Globus pallidus (tissue), 1 donor: ENCODE measurements around the gene DNAJB8.

Experiments
- DNase-seq: peaks from one replicate; pipeline ENCODE4 v3.0.0-alpha.2; 2015; ENCODE audit warnings: low spot score

Gene DNAJB8

GRCh38 chr3:128425846-128426127 lies 40.9 kb downstream of the DNAJB8 start:
- DNase-seq = no peak

GRCh38 chr3:128425142-128425845 lies 41.4 kb downstream of the DNAJB8 start:
- no peak for DNase-seq

GRCh38 chr3:128424508-128425069 lies 42.1 kb downstream of the DNAJB8 start:
- no peak for DNase-seq

GRCh38 chr3:128423525-128424147 lies 43.1 kb downstream of the DNAJB8 start:
- DNase-seq = no peak

GRCh38 chr3:128422762-128423524 lies 43.7 kb downstream of the DNAJB8 start:
- no peak for DNase-seq

- DNase-seq = no peak
Observed at GRCh38 chr3:128421966-128422365, 44.7 kb downstream of the DNAJB8 start.

GRCh38 chr3:128421439-128421836 lies 45.3 kb downstream of the DNAJB8 start:
- no peak for DNase-seq

GRCh38 chr3:128420720-128421438 lies 45.8 kb downstream of the DNAJB8 start:
- no peak for DNase-seq

GRCh38 chr3:128420289-128420688 lies 46.4 kb downstream of the DNAJB8 start:
- no peak for DNase-seq

- DNase-seq = no peak
Observed at GRCh38 chr3:128419311-128419710, 47.4 kb downstream of the DNAJB8 start.

- no peak for DNase-seq
Observed at GRCh38 chr3:128418900-128419299, 47.8 kb downstream of the DNAJB8 start.

- DNase-seq = no peak
Observed at GRCh38 chr3:128416578-128417211, 50.0 kb downstream of the DNAJB8 start.

- DNase-seq = no peak
Observed at GRCh38 chr3:128415773-128416577, 50.7 kb downstream of the DNAJB8 start.

- no peak for DNase-seq
Observed at GRCh38 chr3:128415200-128415772, 51.4 kb downstream of the DNAJB8 start.

- DNase-seq = no peak
Observed at GRCh38 chr3:128413413-128414205, 53.1 kb downstream of the DNAJB8 start.

GRCh38 chr3:128413003-128413370 lies 53.7 kb downstream of the DNAJB8 start:
- no peak for DNase-seq
